CD4-positive, alpha-beta T cell treated with Interleukin-2 at 100 ng/mL for 4 hours (primary cell): ENCODE data around the gene ZNF438.

ENCODE experiments used
- DNase-seq: peaks from one replicate; pipeline ENCODE4 v3.0.0-alpha.2; 2020; ENCODE audit warnings: low spot score

Gene ZNF438

GRCh38 chr10:30848396-30849032 lies 183.2 kb downstream of the ZNF438 start:
- DNase-seq: no peak

- no peak for DNase-seq
These were observed 184.0 kb downstream of the ZNF438 start for GRCh38 chr10:30847642-30848041.

GRCh38 chr10:30847199-30847598 lies 184.5 kb downstream of the ZNF438 start:
- DNase-seq: no peak

DNA sequence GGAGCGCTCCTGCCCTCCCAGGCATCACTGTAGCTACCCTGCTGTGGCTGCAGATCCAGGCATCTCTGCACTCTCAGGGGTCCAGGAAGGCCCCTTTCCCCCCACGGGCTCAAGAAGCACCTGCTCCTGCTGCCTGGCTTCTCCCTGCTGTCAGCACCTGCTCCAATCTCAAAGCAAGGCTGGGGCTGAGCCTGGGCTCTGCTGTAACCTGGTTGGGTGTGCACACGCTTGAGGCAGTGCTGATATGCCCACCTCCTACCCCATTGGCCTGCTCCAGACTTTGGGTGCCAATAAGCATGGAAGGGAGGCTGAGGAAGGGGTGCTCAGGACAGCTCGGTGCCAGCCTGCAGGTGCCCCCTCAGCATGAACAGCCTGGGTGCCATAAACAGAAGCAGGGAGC lies 185.0 kb downstream of the ZNF438 start:
- DNase-seq: no peak

- DNase-seq: no peak
These were observed 188.8 kb downstream of the ZNF438 start for GRCh38 chr10:30842894-30843293.

- no peak for DNase-seq
These were observed 189.5 kb downstream of the ZNF438 start for GRCh38 chr10:30842185-30842584.

DNA sequence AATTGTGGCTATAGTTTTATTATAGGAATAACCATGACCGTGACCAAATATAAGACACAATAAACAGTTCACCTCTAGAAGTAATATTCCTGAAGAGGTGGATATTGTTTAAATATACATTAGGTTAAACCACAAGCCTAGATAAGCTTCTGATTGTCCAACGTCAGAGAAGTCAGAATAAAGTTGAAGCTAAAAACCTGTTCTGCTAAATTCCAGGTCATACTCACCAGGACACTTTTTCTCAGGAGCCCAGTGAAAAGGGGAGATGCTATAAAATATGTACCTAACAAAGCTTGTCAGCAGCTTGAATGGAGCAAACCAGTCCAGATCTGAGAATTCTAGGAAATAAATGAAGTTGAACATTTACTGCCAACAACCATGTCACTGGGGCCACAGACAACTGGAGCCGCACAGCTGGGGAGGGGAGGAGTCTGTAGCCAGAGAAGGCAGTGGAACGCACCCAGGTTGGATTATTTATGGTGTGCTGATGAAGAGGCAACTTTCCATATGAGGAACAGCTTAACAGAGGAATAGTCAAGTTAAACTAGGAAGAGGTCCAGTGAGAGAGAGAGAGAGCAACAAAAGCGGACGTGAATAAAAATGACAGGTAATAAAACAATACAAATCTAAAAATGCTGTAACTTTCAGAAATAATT lies 191.1 kb downstream of the ZNF438 start:
- no peak for DNase-seq

DNA sequence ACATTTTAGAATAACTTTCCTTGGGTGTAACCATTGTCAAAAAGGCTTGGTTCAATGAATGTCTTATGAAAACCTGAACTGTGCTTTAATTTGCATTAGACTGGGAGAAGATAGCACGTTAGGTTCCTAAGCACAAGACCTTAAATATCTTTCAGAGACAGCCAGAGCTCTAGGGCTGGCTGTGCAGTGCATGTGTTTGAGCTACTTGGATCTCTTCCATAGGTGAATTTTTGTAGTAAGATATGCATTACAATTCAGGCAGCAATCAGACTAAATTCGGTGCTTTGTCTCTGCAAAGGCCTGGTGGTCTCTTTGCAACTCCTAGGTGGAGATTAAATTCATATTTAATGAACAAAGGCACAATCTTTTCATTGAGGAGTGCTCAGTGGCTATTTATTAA lies 192.0 kb downstream of the ZNF438 start:
- DNase-seq: no peak

DNA sequence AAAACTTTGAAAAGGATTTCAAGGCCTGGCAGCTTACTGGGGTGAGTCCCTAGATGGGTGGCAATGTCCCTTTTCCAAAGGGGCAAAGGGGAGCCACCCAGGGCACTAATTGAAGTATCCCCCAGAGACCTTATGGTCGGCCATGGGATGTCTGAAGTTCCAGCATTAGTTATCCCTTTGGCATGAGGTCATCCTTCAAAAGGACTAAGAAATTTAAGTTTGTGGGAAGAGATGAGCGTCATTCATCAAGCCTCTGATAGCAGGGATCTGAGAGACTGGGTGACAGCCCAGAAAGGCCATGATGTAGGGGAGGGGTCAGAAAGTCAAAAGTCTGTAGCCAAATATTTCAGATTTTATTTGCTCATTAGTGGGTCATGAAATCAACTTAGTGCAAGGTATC lies 195.3 kb downstream of the ZNF438 start:
- DNase-seq: no peak

- DNase-seq: no peak
These were observed 196.5 kb downstream of the ZNF438 start for GRCh38 chr10:30835146-30835545.

- no peak for DNase-seq
These were observed 197.0 kb downstream of the ZNF438 start for GRCh38 chr10:30834651-30835050.

- no peak for DNase-seq
These were observed 197.5 kb downstream of the ZNF438 start for GRCh38 chr10:30834153-30834552.

GRCh38 chr10:30833628-30833970 lies 198.1 kb downstream of the ZNF438 start:
- DNase-seq: no peak

DNA sequence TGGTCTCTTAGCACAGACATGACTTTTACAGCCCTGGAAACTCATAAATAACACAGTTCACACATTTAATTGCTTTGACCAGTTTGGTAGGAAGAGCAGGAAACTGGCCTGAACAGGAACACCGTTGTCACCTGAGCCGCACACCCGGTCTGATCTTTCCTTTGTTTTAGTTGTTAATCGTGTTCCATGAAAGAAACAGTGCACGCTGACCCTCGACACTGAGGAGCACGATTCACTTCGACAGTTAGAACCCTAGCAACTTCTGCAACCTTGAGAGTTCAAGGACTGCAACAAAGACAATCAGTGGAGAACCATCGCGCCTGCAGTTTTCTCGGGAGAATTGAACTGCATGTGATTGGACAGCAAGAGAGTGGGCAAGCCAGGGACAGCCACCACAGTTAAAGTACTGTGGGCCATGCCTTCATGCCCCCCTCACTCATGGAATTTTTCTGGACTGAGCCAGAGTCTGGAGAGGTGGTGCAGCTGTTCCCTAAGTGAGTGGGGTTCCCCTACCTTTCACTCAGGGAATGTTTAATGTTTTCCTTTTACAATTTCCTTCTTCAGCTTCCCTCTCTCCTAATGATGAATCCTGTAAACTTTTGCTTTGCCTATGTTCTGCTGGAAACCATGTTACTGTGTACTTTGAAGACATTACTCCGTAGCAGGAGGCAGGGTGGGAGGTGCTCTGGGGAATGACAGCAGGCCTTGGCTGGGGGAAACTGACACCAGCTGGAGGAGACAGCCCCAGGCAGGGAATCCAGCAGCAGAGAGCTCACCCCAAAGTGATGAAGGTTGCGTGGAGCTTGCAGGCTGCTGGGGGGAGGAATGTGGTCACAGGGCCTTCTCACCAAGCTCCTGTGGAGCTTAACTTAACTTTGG lies 198.7 kb downstream of the ZNF438 start:
- no peak for DNase-seq

- DNase-seq: no peak
These were observed 199.5 kb downstream of the ZNF438 start for GRCh38 chr10:30832001-30832748.

DNA sequence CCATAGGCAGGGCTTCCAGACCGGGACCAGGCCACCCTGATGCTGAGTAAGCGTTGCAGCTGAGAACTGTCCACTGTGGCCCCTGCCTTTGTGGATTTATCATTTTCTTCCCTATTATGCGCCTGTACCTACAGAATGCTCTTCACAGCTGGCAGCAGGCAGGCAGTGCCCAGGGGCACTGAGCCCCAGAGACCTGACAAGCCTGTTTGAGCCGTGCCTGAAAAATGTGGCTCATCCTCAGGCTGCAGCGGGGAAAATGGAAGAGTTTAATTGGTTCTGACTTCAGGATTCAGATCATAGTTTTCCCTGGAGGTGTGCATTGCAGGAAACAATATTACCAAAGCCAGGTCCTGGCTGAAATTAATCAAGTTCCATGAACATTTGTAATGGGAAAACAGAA lies 200.2 kb downstream of the ZNF438 start:
- DNase-seq: no peak

DNA sequence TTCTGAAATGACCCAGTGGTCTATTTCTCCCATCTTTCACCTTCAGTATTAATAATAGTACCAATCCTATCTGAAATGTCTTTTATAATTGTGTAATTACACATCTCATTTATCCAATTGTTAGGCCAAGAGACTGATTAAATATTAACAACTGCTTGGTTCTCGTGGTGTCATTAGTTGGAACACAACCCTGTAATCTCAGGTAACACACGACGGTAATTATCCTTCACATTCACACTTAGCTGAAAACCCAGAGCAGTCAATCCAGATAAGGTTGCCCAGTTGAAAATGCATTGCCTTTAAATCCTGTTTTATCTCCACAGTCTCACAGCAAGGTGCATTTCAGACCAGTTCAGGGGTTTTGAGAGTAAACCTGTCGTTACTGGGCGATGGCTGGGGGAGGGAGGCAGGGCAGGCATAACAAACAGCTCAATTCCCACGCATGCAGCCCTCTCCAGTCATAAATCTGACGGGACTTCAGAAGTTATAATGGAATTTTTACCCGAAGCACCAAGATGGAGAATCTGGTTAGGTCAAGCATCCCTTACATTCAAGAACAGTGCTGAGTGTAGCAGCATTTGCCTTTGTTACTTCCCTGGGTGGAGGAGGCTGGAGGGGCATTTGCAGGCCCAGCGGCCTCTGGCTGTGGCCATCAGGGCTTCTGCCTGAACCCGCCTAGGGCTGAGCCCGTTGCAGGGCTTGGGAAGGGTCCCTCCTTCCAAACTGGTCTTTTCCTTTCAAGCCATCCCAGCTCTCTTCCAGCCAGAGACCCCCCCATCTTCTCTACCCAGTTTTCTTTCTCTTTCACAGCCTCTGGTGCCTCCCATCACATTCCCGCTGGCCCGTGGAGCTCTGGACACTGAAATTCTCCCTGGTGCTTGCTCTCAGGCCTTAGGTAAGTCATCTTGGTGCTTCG lies 201.1 kb downstream of the ZNF438 start:
- DNase-seq: no peak

- no peak for DNase-seq
These were observed 201.8 kb downstream of the ZNF438 start for GRCh38 chr10:30829901-30830300.

DNA sequence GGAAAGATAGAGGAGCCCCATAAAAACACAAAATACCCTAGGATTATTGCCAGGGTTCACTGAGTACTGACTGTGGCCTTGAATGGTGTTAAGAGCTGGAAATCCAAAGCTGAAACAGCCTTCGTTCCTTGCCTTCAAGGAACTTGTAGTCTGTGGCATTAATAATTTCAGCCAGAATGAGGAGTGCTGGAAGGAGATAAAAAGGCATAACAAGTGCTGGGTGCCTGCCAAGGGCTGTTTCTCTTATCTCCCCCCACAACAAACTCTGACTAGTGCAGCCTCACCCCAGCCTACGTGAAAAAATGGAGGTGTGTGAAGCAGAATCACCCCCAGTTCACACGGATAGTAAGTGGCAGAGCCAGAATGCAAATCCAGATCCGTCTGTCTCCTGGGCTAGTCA lies 203.0 kb downstream of the ZNF438 start:
- DNase-seq: no peak

DNA sequence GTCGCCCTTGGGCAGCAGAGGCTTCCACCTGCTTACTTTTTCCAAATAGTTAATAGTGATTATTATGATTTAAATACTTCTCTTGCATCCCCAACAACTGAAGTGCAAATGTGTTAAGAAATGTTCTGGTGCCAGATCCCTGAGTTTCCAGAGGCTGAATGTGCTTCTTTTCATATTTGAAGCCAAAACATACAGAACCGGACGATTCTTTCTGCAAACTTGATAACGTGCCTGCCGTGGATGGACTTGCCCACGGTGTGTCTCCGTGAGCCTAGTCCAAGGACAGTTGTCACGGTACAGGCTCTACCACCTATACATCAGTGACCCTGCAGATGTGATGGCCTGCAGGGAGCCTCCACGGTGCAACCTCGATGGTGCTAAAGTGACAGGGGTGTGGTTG lies 203.5 kb downstream of the ZNF438 start:
- DNase-seq: no peak

GRCh38 chr10:30827531-30828120 lies 204.0 kb downstream of the ZNF438 start:
- DNase-seq: no peak
